Measurements from ENCODE around the gene SHC2.

Gene SHC2

DNA sequence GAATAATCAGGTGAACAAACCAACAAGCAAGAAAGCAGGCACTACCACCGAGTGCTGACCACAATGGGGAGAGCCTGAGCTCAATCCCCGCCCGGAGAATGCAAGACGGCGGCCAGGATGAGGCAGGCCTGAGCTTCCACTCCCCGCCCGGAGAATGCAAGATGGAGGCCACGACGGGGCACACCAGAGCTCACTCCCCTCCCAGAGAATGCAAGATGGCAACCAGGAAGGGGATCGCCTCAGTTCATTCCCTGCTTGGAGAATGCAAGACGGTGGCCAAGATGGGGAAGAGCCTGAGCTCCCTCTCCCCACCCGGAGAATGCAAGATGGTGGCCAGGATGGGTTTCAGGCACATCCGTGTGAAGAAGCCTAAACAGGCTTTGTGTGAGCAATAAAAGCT, 91.6 kb downstream of the SHC2 start:
- no peak for DNase-seq

GRCh38 chr19:368630-369024, 92.2 kb downstream of the SHC2 start:
- no peak for DNase-seq

DNA sequence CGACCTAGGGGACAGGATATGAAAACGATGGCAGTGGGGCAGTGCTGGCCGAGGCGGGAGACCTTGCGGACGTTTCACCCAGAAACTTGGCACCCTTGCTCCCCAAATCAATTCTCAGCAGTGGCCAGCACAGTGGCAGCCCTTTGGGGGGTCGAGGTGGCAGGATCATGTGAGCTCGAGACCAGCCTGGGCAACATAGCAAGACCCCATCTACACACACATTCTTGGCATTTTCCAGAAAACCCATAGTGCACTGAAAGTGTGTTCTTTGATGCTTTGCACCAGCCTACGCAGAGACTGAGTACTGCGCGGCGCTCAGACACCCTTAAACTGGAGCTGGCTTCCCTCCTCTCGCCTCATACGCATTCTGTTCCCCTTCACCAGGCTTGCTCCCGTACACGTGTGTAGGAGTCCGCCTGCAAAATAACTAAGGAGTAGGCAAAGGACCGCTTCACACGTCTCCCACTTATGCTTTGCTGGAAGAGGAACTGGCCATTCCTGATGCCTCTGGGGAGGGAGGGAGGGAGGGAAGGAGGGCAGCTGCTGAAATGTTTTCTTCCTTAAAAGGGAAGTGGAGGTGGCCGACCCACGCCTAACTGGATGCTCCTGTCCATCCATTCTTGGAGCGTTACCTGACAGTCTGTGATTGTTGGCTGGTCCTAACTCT, 92.7 kb downstream of the SHC2 start:
- no peak for DNase-seq

GRCh38 chr19:367561-367960, 93.3 kb downstream of the SHC2 start:
- no peak for DNase-seq

DNA sequence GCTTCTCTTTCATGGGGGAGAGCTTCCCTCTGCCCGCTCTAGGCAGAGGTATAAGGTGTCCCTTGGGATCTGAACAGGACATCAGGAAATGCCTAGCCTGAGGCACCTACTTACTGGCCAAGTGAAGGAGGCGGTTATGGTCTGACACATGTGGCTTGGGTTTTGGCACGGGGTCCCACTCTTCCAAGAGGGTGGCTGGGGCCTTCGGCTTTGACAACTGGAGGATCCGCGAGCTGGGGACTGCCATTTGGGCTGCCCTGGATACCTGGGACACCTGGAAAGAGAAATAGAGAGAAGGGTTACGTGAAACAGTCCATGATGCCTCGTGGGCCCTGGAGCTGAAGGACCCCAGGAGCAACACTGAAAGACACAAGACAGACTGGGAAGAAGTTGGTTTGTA, 93.9 kb downstream of the SHC2 start:
- no peak for DNase-seq
